GM19025 (cell line): ENCODE data around the gene NAA20.

Experiments used
- ATAC-seq: cut with Tn5 transposase; IDR thresholded peaks from one replicate; pipeline ENCODE4 v1.9.1; 2021; ENCODE audit warnings: mild to moderate bottlenecking, low read depth, moderate library complexity; ENCODE audit not compliant: unreplicated experiment

Gene NAA20, protein sequence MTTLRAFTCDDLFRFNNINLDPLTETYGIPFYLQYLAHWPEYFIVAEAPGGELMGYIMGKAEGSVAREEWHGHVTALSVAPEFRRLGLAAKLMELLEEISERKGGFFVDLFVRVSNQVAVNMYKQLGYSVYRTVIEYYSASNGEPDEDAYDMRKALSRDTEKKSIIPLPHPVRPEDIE

DNA sequence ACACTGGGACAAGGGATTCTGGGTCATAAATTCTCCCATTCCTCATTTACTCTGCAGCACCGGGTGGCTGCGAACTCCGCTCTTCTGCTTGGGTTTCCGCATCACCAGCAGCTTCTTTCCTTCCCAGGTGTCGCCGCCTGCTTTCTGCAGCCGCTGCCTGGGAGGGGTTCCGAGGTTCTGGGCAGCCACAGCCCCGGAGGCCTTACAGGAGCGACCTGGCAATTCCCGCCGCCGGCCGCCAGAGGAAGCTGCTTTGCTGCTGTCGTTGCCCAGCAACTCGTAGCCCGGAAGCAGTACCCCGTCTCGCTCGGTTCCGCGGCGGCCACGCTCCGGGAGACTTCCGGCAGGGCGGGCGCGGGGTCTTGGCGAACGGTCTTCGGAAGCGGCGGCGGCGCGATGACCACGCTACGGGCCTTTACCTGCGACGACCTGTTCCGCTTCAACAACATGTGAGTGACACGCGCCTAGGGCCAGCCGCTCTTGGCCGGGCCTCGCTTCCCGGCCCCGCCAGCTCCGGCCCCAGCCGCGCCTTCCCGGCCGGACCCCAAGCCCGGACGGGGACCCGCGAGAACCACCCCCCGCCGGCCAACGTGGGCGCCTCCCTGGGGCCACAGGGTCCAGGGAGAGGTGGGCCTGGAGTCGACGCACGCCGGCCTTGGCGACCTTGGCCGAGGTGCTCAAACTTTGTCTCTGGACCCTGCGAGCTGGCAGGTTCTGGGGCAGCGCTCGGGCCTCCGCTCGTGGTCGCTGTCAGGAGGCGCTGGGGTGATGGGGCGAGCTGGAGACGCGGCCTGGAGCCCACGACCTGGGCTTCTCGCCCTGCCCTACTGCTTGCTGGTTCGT is at the start of gene NAA20:
Gene NAA20 (plus strand): TSS at position 362 of the 843 bp plus-strand sequence. CDS start 35 bp downstream, at position 397.
- ATAC-seq, result peak; percentile 99

DNA sequence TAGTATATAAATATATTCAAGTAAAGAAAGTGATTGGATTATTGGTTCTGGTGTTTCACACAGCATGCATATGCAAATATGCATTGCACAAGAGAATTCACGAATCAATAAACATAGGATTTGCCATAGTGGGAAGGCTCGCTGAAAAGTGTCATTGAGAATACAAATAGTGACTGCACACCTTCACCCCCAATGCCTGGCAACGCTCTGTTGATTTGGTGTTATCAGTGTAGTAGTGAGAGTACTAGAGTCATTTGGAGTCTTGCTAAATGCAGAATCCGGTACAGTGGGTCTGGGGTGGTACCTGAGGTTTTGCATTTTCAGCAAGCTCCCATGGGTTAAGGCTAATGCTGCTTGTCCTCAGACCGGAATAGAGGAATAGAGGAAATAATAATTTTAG is 49.7 kb upstream of the NAA20 start:
- ATAC-seq, result no peak

DNA sequence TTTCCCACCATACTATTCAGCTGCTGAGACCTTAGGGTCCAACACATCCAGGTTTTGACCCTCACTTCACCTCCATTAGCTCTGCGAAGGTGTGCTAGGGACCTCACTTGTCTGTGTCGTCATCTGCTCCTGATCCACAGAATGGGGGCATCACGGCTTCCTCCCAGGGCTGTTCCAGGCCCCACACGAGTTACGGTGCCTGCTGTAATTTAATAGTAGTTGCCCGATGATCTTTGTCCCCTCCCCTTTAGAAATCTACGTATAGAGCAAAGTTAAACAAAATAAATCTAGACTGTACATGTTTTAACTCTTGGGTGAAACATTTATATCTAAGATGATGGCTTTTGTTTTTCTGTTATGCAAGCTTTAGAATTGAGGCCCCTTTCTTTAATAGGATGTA is 49.1 kb upstream of the NAA20 start:
- ATAC-seq, result no peak

DNA sequence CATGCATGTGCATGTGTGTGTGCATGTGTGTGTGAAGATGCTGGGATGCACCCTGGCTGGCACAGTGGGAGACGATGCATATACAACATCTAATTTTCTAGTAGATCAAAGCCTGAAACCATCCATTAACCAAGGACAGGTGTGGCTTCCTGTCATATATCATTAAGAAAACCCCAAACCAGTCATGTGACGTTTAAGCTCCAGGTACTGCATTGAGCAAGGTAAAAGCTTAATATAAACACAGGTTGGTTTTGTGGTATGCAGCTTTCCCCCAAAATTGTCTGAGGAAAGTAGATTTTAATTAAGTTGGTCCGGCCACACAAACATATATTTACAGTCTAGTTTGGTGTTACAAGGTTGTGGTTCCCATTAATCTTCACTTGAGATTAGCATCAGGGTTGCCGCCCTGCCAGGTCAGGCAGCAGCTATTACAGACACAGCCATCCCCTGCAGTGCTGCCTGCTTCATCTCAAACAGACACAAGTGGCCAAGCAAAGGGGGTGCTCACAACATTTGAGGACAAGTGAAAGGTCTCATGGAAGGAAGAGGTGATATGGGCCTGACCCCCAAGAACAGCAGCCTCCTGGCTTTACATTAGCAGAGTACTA is 48.6 kb upstream of the NAA20 start:
- no peak for ATAC-seq

DNA sequence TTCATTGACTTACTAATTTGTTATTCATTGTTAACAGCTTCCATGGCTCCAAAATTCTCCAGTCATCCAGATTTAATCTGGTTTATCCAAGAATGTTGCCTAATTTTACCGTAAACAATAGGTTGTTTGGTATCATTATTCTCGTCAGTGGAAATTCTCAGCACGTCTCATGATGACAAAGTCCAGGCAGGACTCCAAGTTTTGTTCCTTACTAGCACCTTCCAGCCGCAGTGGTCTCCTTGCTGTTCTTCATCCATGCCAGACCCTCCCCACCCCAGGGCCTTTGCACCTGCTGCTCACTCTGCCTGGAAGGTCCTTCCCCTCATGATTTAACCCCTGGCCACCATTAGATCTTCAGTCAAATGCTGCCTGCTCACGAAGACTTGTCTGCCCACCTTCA is 48.1 kb upstream of the NAA20 start:
- no peak for ATAC-seq

DNA sequence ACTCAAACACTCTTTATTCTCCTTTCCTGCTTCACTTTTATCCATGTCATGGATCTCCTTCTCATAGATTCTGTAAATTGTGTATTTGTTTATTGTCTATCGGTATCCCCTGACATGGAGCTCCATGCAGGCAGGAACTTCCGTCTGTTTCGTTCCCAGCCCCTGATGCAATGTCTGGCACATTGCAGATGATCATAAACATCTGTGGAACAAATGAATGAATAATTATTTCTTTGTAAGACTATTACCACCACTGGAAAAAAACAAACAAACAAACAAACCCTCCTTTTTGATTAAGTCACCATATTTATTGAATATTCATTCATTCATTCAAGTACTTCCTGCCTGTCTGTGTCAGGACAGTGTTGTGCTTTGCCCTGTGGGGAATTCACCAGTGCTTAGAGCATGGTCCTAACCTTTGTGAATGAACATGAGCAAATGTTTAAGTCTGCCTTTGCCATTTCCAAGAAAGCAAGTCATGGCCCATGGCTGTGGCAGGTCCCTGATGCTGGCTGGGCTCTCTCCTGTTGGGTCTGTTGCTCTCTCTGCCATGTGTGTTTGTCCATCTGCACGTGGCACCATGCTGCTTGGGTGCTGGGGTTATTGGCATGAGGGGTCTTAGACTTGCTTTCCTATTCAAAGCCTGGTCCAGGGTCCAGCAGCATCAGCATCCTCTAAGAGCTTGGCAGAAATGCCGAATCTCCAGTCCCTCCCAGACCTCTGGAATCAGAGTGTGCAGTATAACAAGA is 47.5 kb upstream of the NAA20 start:
- no peak for ATAC-seq

DNA sequence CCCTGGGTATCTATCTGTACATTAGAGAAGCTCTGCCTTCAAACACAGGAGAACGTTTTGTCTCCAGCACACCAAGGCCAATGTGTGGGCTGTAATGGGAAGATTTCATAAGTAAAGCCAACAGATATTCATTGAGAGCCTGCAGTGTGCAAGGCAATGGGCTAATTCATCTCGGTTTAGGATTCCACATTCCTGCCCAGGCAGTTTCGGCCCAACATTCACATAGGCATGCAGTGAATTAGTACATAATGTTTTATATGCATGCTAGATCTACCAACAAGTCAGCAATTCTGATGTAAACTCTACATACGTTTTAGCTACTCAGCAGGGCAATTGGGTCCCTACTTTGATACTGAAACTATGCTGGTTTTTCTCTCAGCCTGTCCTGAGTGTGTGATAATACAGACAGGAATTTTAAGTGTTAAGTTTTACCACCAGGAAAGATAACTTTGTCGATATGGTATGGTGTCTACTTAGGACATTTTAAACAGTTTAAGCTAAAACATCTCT is 46.9 kb upstream of the NAA20 start:
- ATAC-seq, result no peak

DNA sequence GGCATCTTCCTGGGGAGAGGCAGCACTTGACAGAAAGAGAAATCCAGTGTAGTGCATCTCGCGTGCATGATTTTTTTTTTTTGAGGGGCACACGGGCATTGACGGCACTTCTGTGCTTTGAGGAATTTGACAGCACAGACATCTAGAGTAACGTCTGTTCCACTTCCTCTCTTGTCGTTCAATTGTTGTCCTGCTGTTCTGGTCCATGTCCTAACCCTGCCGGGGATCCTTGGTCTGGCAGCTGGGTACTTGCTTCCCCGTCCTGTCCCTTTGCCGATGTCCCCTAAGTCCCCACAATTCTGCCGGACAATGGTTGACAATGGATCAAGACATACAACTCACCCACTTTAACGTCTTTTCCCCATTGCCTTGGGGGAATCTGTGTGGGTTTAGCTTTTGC is 46.0 kb upstream of the NAA20 start:
- ATAC-seq, result no peak

DNA sequence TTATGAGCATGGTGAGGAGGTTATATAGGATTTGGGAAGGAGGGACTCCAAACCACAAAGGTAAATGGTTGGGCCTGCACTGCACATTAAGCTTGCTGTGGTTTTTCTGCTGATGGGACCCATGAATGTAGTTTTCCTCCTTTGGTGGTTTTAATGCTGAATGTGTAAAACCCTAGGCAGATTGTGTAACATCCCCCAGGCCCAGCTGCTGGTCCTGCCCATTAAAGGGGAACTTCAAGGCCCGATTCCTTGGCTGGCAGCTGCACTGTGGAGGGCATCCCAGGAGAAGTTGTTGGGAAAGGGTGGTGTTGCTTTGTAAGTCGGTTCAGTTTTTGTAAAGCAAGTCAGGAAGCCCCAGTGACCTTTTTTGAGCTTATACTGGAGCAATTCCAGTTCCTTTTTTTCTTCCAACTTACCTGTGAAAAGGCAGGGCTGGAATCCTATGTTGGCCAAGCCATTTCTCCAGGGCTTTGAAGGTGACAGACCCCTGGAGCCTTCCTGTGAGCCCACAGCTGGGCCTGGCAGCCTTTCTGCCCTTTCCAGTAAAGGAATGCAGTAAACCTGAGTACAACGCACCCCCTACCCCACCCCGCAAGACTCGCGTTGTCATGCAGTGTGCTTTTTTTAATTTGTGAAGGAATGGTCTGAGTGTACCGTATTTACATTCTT is 43.1 kb upstream of the NAA20 start:
- no peak for ATAC-seq

DNA sequence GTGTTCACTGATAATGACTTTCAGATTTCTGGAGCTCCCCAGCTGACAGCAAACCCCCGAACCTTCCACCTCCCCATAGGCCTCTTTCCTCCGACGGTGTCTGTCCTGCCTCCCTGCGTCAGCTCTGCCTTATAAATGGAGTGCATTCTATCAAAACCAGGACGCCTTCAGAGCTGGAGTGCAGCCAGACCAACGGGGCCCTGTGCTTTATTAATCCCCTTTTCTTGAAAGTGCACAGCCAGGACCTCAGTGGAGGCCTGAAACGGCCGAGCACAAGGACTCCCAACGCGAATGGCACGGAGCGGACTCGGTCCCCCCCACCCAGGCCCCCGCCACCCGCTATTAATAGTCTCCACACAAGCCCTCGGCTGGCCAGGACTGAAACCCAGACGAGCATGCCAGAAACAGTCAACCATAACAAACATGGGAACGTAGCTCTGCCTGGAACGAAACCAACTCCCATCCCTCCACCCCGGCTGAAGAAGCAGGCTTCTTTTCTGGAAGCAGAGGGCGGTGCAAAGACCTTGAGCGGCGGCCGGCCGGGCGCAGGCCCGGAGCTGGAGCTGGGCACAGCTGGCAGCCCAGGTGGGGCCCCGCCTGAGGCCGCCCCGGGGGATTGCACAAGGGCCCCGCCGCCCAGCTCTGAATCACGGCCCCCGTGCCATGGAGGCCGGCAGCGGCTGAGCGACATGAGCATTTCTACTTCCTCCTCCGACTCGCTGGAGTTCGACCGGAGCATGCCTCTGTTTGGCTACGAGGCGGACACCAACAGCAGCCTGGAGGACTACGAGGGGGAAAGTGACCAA is 42.3 kb upstream of the NAA20 start:
- no peak for ATAC-seq

DNA sequence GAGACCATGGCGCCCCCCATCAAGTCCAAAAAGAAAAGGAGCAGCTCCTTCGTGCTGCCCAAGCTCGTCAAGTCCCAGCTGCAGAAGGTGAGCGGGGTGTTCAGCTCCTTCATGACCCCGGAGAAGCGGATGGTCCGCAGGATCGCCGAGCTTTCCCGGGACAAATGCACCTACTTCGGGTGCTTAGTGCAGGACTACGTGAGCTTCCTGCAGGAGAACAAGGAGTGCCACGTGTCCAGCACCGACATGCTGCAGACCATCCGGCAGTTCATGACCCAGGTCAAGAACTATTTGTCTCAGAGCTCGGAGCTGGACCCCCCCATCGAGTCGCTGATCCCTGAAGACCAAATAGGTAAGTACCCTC is 41.7 kb upstream of the NAA20 start:
- ATAC-seq, result no peak

DNA sequence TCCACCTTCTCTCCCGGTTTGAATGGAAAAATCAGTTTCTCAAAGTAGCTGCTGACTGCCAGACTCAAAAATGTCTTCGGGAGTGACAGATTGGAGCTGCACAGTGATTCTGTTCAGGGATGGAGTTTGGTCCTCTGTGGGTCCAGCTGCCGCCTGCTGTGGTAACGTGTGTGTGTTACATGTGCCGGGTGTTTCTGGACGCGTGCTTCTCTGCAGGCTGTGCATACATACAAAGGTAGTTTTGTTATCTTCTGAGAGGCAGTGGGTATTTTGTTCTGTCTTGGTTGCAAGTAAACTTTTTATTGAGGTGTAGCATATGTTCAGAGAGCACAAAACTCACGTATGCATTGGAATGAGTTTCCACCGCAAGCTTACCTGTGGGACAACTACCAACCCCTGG is 41.3 kb upstream of the NAA20 start:
- no peak for ATAC-seq

DNA sequence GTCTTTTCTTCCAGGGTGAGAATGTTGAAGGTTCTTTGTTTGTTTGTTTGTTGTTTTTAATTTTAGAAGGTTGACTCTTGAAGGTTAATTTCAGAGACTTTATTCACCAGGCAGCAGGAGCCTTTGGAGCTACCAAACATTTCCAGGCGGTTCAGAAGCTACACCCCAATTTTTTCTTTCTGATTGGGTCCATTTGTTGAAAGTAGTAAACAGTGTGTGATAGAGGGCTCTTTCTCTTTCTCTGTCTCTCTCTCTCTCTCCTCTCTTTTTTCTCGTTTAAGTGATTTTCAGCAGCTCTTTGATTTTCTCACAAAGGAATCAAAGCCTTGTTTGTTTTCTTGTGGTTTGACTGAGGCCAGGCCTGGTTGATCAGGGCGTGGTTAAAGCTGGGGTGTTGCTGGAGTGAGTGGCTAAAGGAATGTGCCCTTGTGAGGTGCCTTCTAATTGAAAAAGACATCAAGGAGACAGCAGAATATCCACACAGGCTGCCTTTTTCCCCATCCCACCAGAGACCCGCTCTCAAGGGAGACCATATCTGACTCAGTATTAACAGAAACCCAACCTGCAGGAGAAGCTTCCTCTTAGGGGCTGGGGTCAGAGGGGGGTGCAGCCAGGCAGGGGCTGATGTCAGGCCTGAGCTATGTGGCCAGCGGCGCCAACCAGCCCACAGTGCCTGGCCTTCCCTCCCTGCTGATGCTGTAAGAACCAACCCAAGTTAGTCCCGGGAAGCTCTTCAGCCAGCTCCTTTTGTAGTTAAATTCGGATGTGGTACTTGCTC is 40.4 kb upstream of the NAA20 start:
- no peak for ATAC-seq

DNA sequence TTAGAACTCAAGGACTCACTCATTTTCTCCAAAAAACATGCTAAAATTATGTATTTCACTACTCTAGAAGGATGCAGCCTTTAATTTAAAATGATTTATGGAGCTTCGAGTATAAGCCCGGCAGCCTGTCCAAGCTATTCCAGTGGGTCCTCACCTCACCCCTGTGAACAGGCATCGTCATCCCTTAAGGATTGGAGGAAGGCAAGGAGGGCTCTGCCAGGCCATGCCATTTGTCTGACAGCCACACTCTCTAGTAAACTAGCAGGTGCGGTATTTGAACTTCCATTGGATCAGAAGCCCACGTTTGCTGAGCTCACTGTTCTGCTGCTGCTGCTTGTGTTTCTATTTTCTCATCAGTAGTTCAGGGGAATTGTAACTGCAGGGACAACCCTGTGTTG is 39.8 kb upstream of the NAA20 start:
- no peak for ATAC-seq

DNA sequence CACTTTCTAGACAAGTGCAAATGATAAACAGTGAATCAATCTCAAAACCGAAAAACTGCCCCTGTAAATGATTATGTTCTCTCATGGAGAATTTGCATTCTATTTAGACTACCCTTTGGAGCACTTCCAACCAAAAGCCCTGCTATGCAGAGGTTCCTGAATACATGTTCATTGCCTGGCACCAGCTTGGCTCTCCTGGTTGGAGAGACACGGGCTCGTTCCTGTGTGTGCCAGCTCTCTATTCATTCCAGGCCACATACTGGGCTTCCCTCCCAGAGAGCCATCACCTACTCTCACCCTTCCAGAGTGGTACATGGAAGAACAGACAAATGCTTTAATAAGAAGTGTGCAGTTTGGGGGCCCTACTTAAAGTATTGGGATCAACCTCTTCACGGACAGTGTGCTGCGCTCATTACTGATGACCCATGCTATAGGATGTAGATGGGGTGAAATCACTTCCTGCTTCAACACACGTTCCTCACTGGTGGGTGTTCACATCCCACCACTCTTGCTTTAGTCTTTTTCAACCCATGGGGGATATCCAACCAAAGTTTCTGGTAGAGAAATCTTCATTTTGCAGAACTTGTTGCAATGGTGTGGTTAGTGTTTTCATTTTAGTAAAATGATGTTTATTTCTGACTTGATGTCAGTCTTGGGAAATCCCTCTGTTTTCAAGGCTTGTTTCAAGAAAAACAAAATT is 38.5 kb upstream of the NAA20 start:
- ATAC-seq, result no peak

DNA sequence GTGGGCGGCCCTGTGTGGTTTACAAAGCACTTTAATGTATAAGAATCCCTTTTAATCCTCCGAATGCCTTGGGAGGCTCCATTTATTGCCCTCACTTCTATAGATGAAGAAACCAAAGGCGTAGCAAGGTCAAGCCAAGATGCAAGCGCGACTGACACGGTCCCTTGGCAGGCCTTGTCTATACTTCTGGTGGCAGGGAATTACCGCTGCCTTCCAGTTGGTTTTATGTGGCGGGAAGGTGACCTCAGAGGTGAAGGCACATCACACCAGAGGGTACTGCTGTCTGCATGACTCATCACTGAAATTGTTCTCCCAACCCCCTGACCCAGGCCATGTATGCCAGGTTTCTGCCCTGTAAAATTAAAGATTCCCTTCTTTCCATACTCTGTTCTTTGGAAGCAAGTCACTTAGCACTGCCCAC is 36.1 kb upstream of the NAA20 start:
- no peak for ATAC-seq

DNA sequence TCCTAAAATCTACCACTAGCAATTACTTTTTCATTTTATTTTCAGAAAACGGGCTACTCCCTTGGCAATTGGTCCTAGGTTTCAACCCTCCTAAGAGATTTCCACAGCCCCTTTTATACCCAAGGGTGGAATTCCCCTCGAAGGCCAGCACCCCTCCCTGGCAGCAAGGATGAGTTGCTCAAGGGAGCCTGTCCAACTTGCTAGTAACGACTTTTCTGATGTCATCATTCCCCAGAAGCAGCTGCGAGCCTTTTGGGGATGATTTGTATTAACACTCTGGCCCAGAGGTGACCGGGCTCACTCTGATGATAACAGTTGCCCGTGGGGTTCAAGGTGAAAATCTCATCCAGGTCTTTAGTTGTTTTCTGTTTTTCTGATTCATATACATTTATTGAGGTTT is 30.7 kb upstream of the NAA20 start:
- no peak for ATAC-seq

DNA sequence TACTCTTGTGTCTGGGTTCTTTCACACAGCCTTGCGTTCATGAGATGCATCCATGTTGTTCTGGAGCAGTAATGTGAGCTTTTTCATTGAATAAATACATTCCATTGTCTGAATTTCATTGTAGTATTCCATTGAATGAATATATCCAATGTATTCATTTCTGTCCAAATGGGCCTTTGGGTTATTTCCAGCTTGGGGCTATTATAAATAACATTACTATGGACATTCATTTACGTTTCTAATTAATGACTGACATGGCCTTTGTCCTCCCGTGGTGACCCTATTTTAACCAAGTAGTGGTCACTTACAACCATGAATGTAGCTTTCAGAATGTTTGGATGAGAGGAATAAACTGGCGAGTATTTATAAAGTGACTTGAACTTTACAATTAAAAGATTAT is 30.1 kb upstream of the NAA20 start:
- no peak for ATAC-seq
